ENCODE results near the gene PALM2AKAP2. TPM values are rescaled to one million over a fixed set of nuclear protein-coding genes. Genes with fewer than 3 reads are reported as not detected.

PALM2AKAP2 gene
- total and polyA plus RNA-seq, 9 of the 15 experiments (the other 6 are each of a cell fraction or from before 2014, with no cell fraction given): not detected

- TF ChIP-seq RERE (CRISPR knock-in tag; IDR thresholded peaks at IDR 0.05; ENCODE audit: borderline replicate concordance): no peak
Observed at GRCh38 chr9:109755040-109755439, 25.0 kb upstream of the PALM2AKAP2 start (continued).

GRCh38 chr9:109759589-109759988 is 20.4 kb upstream of the PALM2AKAP2 start:
- BruUV-seq (replicated peaks): no TSS peak
- FAIRE-seq: no peak
- CTCF ChIA-PET (ENCODE audit: low intra/inter-chr PET ratio): no interaction called here
- TF ChIP-seq POLR3G (IDR thresholded peaks at IDR 0.05; ENCODE audit: extremely low read depth, insufficient read length, insufficient replicate concordance) (no peak), SRSF9 (IDR thresholded peaks at IDR 0.05; ENCODE audit: borderline replicate concordance, low read depth, low read length) (no peak), ZBTB9 (CRISPR knock-in tag; IDR thresholded peaks at IDR 0.05) (no peak), NR2C2 (CRISPR knock-in tag; IDR thresholded peaks at IDR 0.05) (no peak), NR2C2 (tag; IDR thresholded peaks at IDR 0.05) (no peak), CGGBP1 (CRISPR knock-in tag; IDR thresholded peaks at IDR 0.05) (no peak), TEAD4 (IDR thresholded peaks at IDR 0.05; ENCODE audit: low read length) (no peak), TEAD4 (CRISPR knock-in tag; IDR thresholded peaks at IDR 0.05; ENCODE audit: borderline replicate concordance) (no peak), VEZF1 (CRISPR knock-in tag; IDR thresholded peaks at IDR 0.05) (no peak), JUND (IDR thresholded peaks at IDR 0.05; ENCODE audit: borderline replicate concordance, low read depth, low read length) (no peak), JUND (tag; IDR thresholded peaks at IDR 0.05; ENCODE audit: borderline replicate concordance, low read depth, low read length) (no peak), MCM7 (IDR thresholded peaks at IDR 0.05) (no peak)

More at GRCh38 chr9:109759589-109759988, 20.4 kb upstream of the PALM2AKAP2 start:
- DNase-seq (ENCODE audit: extremely low read depth in 1 of 4, low spot score in 3 of 4) (no peak), ATAC-seq (no peak)
- intact Hi-C loops (cut with micrococcal nuclease): no loop called here
- WGBS (ENCODE audit: insufficient coverage, low coverage, missing lambda C conversion rate): 2% methylated on average over 3 of the region's 3 CpGs
- no peak overlapping the region for H2AFZ ChIP-seq (ENCODE audit: low read depth, low read length)
- H3K9me3 ChIP-seq (replicated peaks; ENCODE audit: control insufficient read depth, insufficient read depth, low read depth, low read length): no peaks in the 10 kb centered on the region
- H3K9ac ChIP-seq (ENCODE audit: insufficient read depth in 1 of 2, low read depth in 2 of 2, low read length in 2 of 2): no peak overlapping the region
- H3K27me3 ChIP-seq (ENCODE audit: control insufficient read depth in 2 of 2, insufficient read depth in 2 of 2, low read length in 2 of 2): no peaks in the 10 kb centered on the region
- no peaks in the 10 kb centered on the region for H3K36me3 ChIP-seq (ENCODE audit: control insufficient read depth, insufficient read depth, low read length)
- H3K4me1 ChIP-seq (replicated peaks in 1 of 2; ENCODE audit: control insufficient read depth in 2 of 2, insufficient read depth in 2 of 2, low read length in 2 of 2): no peaks in the 10 kb centered on the region
- H3K4me2 ChIP-seq (ENCODE audit: insufficient read depth, low read length): no peak overlapping the region
- in situ Hi-C loops (cut with MboI): no loop called here
- no peak overlapping the region for H3K4me3 ChIP-seq
- no peaks in the 10 kb centered on the region for H3K79me2 ChIP-seq (ENCODE audit: control insufficient read depth, insufficient read depth, low read length)
- no peaks in the 10 kb centered on the region for H3K9me1 ChIP-seq (ENCODE audit: control insufficient read depth, insufficient read depth, low read length)
- H4K20me1 ChIP-seq (replicated peaks; ENCODE audit: control insufficient read depth, insufficient read depth, low read length): 0 out of 2 replicates have a peak, but pooled peaks cover 4% of the 10 kb centered on the region
- H3K27ac ChIP-seq (ENCODE audit: extremely low read depth, low read depth, low read length): no peak overlapping the region
- POLR2A ChIA-PET: no interaction called here

All from K562 (cell line).